HL-60 (cell line): ENCODE measurements around the gene E2F3.

Source experiments
- CTCF ChIP-seq: IDR thresholded peaks from one replicate; pipeline ENCODE4 v1.5.1; 2011; ENCODE audit warnings: low read length, control low read depth, inconsistent platforms; ENCODE audit not compliant: insufficient read depth
- POLR2AphosphoS5 ChIP-seq: IDR thresholded peaks from 2 replicates; pipeline ENCODE4 v1.6.1; 2012; ENCODE audit warnings: low read depth
- REST ChIP-seq: IDR thresholded peaks from 2 replicates; pipeline ENCODE4 v1.6.1; 2012; ENCODE audit warnings: low read depth; ENCODE audit not compliant: insufficient replicate concordance

DNA sequence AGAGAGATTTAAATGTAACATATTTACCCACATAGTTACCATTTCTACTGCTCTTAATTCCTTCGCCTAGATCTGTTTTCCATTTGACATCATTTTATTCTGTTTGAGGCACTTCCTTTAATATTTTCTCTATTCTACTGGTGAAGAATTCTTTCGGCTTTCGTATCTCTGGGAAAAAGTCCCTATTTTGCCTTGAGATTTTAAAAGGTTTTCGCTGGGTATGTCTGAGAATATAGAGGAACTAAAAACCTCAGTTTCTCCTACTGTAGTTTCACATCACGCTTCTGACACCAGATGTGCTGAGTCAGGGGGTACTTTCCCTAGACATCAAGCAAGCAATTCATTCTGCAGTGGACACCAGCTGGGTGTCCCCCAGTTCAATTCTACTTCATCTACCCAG, 61.7 kb downstream of the E2F3 start:
- no peak for TF ChIP-seq REST
- no peak for TF ChIP-seq CTCF
- TF ChIP-seq POLR2AphosphoS5: no peak
